ENCODE measurements around the gene OCIAD1. TPM values are rescaled to one million over a fixed set of nuclear protein-coding genes. Genes with fewer than 3 reads are reported as not detected.

Gene OCIAD1
- total and polyA plus RNA-seq, 2 of the 13 experiments (the other 11 are each of a cell fraction or from before 2014, with no cell fraction given) = 67.3 to 74.9 TPM

DNA sequence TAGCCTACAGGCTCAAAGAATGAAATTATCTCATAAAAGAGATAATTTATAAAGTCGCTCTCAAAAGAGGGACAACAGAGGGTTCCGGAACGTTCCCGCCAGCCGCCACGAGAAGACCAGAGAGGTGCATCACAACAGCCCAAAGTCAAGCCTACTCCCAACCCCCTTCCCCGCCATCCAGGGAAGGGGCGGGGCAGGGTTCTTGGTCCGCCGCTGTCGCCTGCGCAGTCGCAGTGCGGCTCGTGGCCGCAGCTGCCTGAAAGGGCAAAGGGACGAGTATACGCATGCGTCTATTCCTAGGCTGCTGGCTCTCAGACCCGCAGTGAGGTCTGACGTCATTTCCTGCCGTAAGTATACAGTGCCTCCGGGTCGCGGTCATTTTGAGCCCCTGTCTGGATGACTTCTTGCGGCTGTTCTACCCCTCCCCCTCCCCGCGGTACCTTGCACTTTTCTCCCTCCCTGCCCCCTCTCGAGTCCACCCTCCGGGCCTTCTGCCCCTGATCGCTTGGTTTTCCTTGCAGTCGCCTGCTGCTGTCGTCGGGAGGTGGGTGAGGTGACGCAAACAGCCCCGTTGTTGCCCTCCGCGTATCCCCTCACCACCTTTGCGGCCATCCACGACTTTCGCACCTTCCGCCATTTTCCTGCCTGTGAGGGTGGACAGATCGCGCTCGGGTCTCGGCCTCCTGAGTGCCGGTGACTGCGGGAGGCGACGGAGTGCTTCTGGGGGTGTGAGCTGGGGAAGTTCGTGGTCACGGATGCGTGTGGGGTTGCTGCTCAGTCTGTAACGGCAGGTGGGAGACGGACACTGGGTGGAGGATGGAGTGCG, at the start of gene OCIAD1 (continued):
- TF ChIP-seq, protein P1, sequence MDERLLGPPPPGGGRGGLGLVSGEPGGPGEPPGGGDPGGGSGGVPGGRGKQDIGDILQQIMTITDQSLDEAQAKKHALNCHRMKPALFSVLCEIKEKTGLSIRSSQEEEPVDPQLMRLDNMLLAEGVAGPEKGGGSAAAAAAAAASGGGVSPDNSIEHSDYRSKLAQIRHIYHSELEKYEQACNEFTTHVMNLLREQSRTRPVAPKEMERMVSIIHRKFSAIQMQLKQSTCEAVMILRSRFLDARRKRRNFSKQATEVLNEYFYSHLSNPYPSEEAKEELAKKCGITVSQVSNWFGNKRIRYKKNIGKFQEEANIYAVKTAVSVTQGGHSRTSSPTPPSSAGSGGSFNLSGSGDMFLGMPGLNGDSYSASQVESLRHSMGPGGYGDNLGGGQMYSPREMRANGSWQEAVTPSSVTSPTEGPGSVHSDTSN (CRISPR knock-in tag; IDR thresholded peaks at IDR 0.05) = no peak
- TF ChIP-seq CREM (IDR thresholded peaks at IDR 0.05) (peak; percentile 89), CREM (CRISPR knock-in tag; IDR thresholded peaks at IDR 0.05) (no peak), ARNT (IDR thresholded peaks at IDR 0.05) (no peak), KLF13 (CRISPR knock-in tag; IDR thresholded peaks at IDR 0.05) (no peak), ZNF317 (CRISPR knock-in tag; IDR thresholded peaks at IDR 0.05) (no peak), MAFF (IDR thresholded peaks at IDR 0.05; ENCODE audit: low read depth, low read length) (no peak), ZNF816 (CRISPR knock-in tag; IDR thresholded peaks at IDR 0.05; ENCODE audit: borderline replicate concordance) (no peak), GLI4 (CRISPR knock-in tag; IDR thresholded peaks at IDR 0.05; ENCODE audit: borderline replicate concordance) (no peak), TBX3 (IDR thresholded peaks at IDR 0.05; ENCODE audit: borderline replicate concordance) (peak; percentile 45; the same call in 1 of the 2 replicates), TOE1 (CRISPR knock-in tag; IDR thresholded peaks at IDR 0.05) (no peak), RXRB (CRISPR knock-in tag; IDR thresholded peaks at IDR 0.05; ENCODE audit: borderline replicate concordance) (no peak), ZNF383 (CRISPR knock-in tag; IDR thresholded peaks at IDR 0.05; ENCODE audit: borderline replicate concordance) (no peak), ZSCAN21 (CRISPR knock-in tag; IDR thresholded peaks at IDR 0.05; ENCODE audit: borderline replicate concordance) (no peak), NR3C1 (CRISPR knock-in tag; IDR thresholded peaks at IDR 0.05) (no peak), CHD4 (IDR thresholded peaks at IDR 0.05; ENCODE audit: borderline replicate concordance, low read length) (no peak), KDM5A (IDR thresholded peaks at IDR 0.05; ENCODE audit: borderline replicate concordance, low read length) (peak; percentile 60; the same call in 1 of the 2 replicates)
- TF ChIP-seq, protein P2, sequence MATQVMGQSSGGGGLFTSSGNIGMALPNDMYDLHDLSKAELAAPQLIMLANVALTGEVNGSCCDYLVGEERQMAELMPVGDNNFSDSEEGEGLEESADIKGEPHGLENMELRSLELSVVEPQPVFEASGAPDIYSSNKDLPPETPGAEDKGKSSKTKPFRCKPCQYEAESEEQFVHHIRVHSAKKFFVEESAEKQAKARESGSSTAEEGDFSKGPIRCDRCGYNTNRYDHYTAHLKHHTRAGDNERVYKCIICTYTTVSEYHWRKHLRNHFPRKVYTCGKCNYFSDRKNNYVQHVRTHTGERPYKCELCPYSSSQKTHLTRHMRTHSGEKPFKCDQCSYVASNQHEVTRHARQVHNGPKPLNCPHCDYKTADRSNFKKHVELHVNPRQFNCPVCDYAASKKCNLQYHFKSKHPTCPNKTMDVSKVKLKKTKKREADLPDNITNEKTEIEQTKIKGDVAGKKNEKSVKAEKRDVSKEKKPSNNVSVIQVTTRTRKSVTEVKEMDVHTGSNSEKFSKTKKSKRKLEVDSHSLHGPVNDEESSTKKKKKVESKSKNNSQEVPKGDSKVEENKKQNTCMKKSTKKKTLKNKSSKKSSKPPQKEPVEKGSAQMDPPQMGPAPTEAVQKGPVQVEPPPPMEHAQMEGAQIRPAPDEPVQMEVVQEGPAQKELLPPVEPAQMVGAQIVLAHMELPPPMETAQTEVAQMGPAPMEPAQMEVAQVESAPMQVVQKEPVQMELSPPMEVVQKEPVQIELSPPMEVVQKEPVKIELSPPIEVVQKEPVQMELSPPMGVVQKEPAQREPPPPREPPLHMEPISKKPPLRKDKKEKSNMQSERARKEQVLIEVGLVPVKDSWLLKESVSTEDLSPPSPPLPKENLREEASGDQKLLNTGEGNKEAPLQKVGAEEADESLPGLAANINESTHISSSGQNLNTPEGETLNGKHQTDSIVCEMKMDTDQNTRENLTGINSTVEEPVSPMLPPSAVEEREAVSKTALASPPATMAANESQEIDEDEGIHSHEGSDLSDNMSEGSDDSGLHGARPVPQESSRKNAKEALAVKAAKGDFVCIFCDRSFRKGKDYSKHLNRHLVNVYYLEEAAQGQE (IDR thresholded peaks at IDR 0.05; ENCODE audit: borderline replicate concordance in 1 of 2, low read depth in 1 of 2, low read length in 2 of 2) = peak in 1 of 2 experiments; percentile 12; a peak in 1 of 4 replicates
- TF ChIP-seq, protein P3, sequence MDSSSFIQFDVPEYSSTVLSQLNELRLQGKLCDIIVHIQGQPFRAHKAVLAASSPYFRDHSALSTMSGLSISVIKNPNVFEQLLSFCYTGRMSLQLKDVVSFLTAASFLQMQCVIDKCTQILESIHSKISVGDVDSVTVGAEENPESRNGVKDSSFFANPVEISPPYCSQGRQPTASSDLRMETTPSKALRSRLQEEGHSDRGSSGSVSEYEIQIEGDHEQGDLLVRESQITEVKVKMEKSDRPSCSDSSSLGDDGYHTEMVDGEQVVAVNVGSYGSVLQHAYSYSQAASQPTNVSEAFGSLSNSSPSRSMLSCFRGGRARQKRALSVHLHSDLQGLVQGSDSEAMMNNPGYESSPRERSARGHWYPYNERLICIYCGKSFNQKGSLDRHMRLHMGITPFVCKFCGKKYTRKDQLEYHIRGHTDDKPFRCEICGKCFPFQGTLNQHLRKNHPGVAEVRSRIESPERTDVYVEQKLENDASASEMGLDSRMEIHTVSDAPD (CRISPR knock-in tag; IDR thresholded peaks at IDR 0.05) = no peak
- TF ChIP-seq, protein P4, sequence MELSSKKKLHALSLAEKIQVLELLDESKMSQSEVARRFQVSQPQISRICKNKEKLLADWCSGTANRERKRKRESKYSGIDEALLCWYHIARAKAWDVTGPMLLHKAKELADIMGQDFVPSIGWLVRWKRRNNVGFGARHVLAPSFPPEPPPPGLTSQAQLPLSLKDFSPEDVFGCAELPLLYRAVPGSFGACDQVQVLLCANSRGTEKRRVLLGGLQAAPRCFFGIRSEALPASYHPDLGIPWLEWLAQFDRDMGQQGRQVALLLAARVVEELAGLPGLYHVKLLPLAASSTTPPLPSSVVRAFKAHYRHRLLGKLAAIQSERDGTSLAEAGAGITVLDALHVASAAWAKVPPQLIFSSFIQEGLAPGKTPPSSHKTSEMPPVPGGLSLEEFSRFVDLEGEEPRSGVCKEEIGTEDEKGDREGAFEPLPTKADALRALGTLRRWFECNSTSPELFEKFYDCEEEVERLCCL (CRISPR knock-in tag; IDR thresholded peaks at IDR 0.05; ENCODE audit: borderline replicate concordance) = no peak
- TF ChIP-seq, protein P5, sequence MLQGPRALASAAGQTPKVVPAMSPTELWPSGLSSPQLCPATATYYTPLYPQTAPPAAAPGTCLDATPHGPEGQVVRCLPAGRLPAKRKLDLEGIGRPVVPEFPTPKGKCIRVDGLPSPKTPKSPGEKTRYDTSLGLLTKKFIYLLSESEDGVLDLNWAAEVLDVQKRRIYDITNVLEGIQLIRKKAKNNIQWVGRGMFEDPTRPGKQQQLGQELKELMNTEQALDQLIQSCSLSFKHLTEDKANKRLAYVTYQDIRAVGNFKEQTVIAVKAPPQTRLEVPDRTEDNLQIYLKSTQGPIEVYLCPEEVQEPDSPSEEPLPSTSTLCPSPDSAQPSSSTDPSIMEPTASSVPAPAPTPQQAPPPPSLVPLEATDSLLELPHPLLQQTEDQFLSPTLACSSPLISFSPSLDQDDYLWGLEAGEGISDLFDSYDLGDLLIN (CRISPR knock-in tag; IDR thresholded peaks at IDR 0.05; ENCODE audit: borderline replicate concordance) = no peak; the same call in 1 of the 2 replicates
